Neuronal stem cell (in vitro differentiated cells): ENCODE data around the gene SAMD11.

ENCODE experiments used
- DNase-seq: peaks from one replicate; pipeline ENCODE4 v3.0.0-alpha.2; 2013; ENCODE audit warnings: low spot score
- H2AFZ ChIP-seq: one replicate; pipeline ENCODE4 v1.6.1; 2013; ENCODE audit warnings: mild to moderate bottlenecking, low read length, inconsistent platforms
- H2AK5ac ChIP-seq: 2 replicates; pipeline ENCODE4 v1.6.1; 2013; ENCODE audit warnings: low read depth, mild to moderate bottlenecking, inconsistent platforms, low read length, moderate library complexity, mixed read lengths
- H2BK120ac ChIP-seq: 2 replicates; pipeline ENCODE4 v1.6.1; 2013; ENCODE audit warnings: low read depth, mild to moderate bottlenecking, inconsistent platforms, low read length, moderate library complexity, mixed read lengths
- H2BK12ac ChIP-seq: one replicate; pipeline ENCODE4 v1.6.1; 2013; ENCODE audit warnings: low read length, inconsistent platforms
- H2BK15ac ChIP-seq: 2 replicates; pipeline ENCODE4 v1.6.1; 2013; ENCODE audit warnings: mild to moderate bottlenecking, low read length, inconsistent platforms, mixed read lengths
- H2BK5ac ChIP-seq: one replicate; pipeline ENCODE4 v1.6.1; 2013; ENCODE audit warnings: inconsistent platforms, mild to moderate bottlenecking, low read length, moderate library complexity
- H3K14ac ChIP-seq: one replicate; pipeline ENCODE4 v1.6.1; 2013; ENCODE audit warnings: low read length, inconsistent platforms
- H3K18ac ChIP-seq: 2 replicates; pipeline ENCODE4 v1.6.1; 2013; ENCODE audit warnings: low read length, inconsistent platforms
- H3K23ac ChIP-seq: 2 replicates; pipeline ENCODE4 v1.6.1; 2013; ENCODE audit warnings: low read depth, mild to moderate bottlenecking, mixed read lengths, low read length, inconsistent platforms; ENCODE audit not compliant: poor library complexity
- H3K27ac ChIP-seq: replicated peaks from 3 replicates; pipeline ENCODE4 v1.5.1; 2013; ENCODE audit warnings: low read length, inconsistent platforms
- H3K27me3 ChIP-seq, 3 experiments: 2 replicates each; pipeline ENCODE4 v1.6.1; 2013; ENCODE audit warnings: low read length in 3 of 3, mild to moderate bottlenecking in 2 of 3, inconsistent platforms in 1 of 3, low read depth in 1 of 3, mixed read lengths in 1 of 3, moderate library complexity in 1 of 3; ENCODE audit not compliant: control insufficient read depth in 3 of 3, insufficient read depth in 3 of 3
- H3K36me3 ChIP-seq, 2 donors: replicated peaks in 1 of 2; 2 replicates each; pipeline ENCODE4 v1.6.1; 2013; ENCODE audit warnings: low read length in 2 of 2; ENCODE audit not compliant: control insufficient read depth in 2 of 2, insufficient read depth in 2 of 2
- H3K4ac ChIP-seq: 2 replicates; pipeline ENCODE4 v1.6.1; 2013; ENCODE audit warnings: inconsistent platforms, mild to moderate bottlenecking, low read length, moderate library complexity
- H3K4me1 ChIP-seq, 2 donors: 1 replicate in 1 of 2; 2 replicates in 1 of 2; pipeline ENCODE4 v1.6.1; 2013; ENCODE audit warnings: low read length in 2 of 2, low read depth in 1 of 2; ENCODE audit not compliant: control insufficient read depth in 2 of 2, insufficient read depth in 1 of 2
- H3K4me2 ChIP-seq: one replicate; pipeline ENCODE4 v1.6.1; 2013; ENCODE audit warnings: mild to moderate bottlenecking, low read length, inconsistent platforms; ENCODE audit not compliant: insufficient read depth, poor library complexity, severe bottlenecking
- H3K4me3 ChIP-seq, 2 donors: 2 replicates each; pipeline ENCODE4 v1.5.1; 2013; ENCODE audit warnings: low read length in 2 of 2, mild to moderate bottlenecking in 2 of 2, inconsistent platforms in 1 of 2, moderate library complexity in 1 of 2
- H3K79me1 ChIP-seq: one replicate; pipeline ENCODE4 v1.6.1; 2013; ENCODE audit warnings: low read depth, mild to moderate bottlenecking, inconsistent platforms, low read length, moderate library complexity
- H3K9ac ChIP-seq: one replicate; pipeline ENCODE4 v1.6.1; 2013; ENCODE audit warnings: mild to moderate bottlenecking, low read depth, low read length, inconsistent platforms; ENCODE audit not compliant: poor library complexity
- H3K9me3 ChIP-seq, 2 donors: replicated peaks in 1 of 2; 2 replicates each; pipeline versions ENCODE3 to v1.6.1; 2013; ENCODE audit warnings: low read length in 2 of 2, mild to moderate bottlenecking in 2 of 2, inconsistent platforms in 1 of 2, low read depth in 1 of 2, mixed read lengths in 1 of 2, moderate library complexity in 1 of 2; ENCODE audit not compliant: control insufficient read depth in 2 of 2, insufficient read depth in 1 of 2
- H4K8ac ChIP-seq: one replicate; pipeline ENCODE4 v1.6.1; 2013; ENCODE audit warnings: low read depth, mild to moderate bottlenecking, inconsistent platforms, low read length, moderate library complexity
- H4K91ac ChIP-seq: one replicate; pipeline ENCODE4 v1.6.1; 2013; ENCODE audit warnings: low read length, low read depth, mild to moderate bottlenecking, inconsistent platforms; ENCODE audit not compliant: poor library complexity
- WGBS, 2 donors: extraction: QIAGEN DNeasy Blood & Tissue Kit; methylation state at CpG; one replicate each; pipeline ENCODE4 v1.1.7; 2013; ENCODE audit warnings: missing lambda C conversion rate in 2 of 2, mixed read lengths in 1 of 2; ENCODE audit not compliant: insufficient read length in 2 of 2, insufficient replicate concordance in 1 of 2; ENCODE audit errors: extremely low coverage in 2 of 2; 5-methylcytosine and 5-hydroxymethylcytosine counted together

SAMD11 gene

GRCh38 chr1:923991-924655 lies 400 bp downstream of the SAMD11 start:
- Histone ChIP-seq H3K4me1 (peaks cover 22 to 40% of the 10 kb centered on the region in 2 donors), H2AFZ (peak overlapping the region; percentile 95), H2BK5ac (peak overlapping the region; percentile 39), H3K4me2 (peak overlapping the region; percentile 86), H2BK15ac (no peak overlapping the region), H3K27ac (no peak overlapping the region), H3K36me3 (peaks cover 0 to 2% of the 10 kb centered on the region in 2 donors), H3K9me3 (peaks cover 0 to 4% of the 10 kb centered on the region in 2 donors), H4K91ac (no peak overlapping the region), H2BK120ac (peak overlapping the region; percentile 81), H2AK5ac (peak overlapping the region; percentile 75), H3K4me3 (peak overlapping the region; percentile 38 to 75), H3K18ac (peak overlapping the region; percentile 92), H3K14ac (no peak overlapping the region), H4K8ac (no peak overlapping the region), H3K4ac (no peak overlapping the region), H3K79me1 (peaks cover 2% of the 10 kb centered on the region), H3K27me3 (peaks cover 51 to 91% (median 90%) of the 10 kb centered on the region in 3 experiments), H2BK12ac (no peak overlapping the region), H3K9ac (peak overlapping the region; percentile 60), H3K23ac (peak overlapping the region; percentile 99)
- no peak for DNase-seq
- no CpG with 5 or more reads among the region's 98 CpGs for WGBS, 2 donors

- Histone ChIP-seq H3K4me1 (peaks cover 22 to 38% of the 10 kb centered on the region in 2 donors), H3K79me1 (no peaks in the 10 kb centered on the region), H3K27ac (no peak overlapping the region), H4K8ac (no peak overlapping the region), H2AFZ (peak overlapping the region; percentile 95), H2AK5ac (peak overlapping the region; percentile 75), H2BK5ac (no peak overlapping the region), H3K23ac (peak overlapping the region; percentile 99), H3K27me3 (peaks cover 51 to 93% (median 91%) of the 10 kb centered on the region in 3 experiments), H2BK15ac (peak overlapping the region; percentile 87), H2BK120ac (peak overlapping the region; percentile 81), H3K9ac (peak overlapping the region; percentile 60), H3K9me3 (peaks cover 0 to 4% of the 10 kb centered on the region in 2 donors), H3K4me2 (peak overlapping the region; percentile 86), H3K36me3 (peaks cover 0 to 2% of the 10 kb centered on the region in 2 donors), H4K91ac (no peak overlapping the region), H3K4me3 (peak overlapping the region; percentile 38 to 75), H3K14ac (peak overlapping the region; percentile 94), H3K4ac (no peak overlapping the region), H2BK12ac (peak overlapping the region; percentile 94), H3K18ac (peak overlapping the region; percentile 92)
- WGBS, 2 donors, result no CpG with 5 or more reads among the region's 120 CpGs
- DNase-seq, result no peak
Observed at GRCh38 chr1:924656-925560, 1.2 kb downstream of the SAMD11 start.

GRCh38 chr1:925561-926421 lies 2.1 kb downstream of the SAMD11 start:
- Histone ChIP-seq H3K23ac (peak overlapping the region; percentile 52), H3K9ac (no peak overlapping the region), H3K14ac (peak overlapping the region; percentile 56), H2BK15ac (peak overlapping the region; percentile 87), H2AK5ac (peak overlapping the region; percentile 60), H3K18ac (peak overlapping the region; percentile 90), H3K4ac (no peak overlapping the region), H2BK12ac (no peak overlapping the region), H2BK5ac (peak overlapping the region; percentile 44), H3K79me1 (no peaks in the 10 kb centered on the region), H2BK120ac (peak overlapping the region; percentile 74), H3K27me3 (peaks cover 54 to 93% (median 92%) of the 10 kb centered on the region in 3 experiments), H4K8ac (no peak overlapping the region), H2AFZ (peak overlapping the region; percentile 95), H3K4me3 (no peak overlapping the region), H3K36me3 (peaks cover 0 to 2% of the 10 kb centered on the region in 2 donors), H3K4me1 (peaks cover 14 to 29% of the 10 kb centered on the region in 2 donors), H3K9me3 (peaks cover 0 to 4% of the 10 kb centered on the region in 2 donors), H4K91ac (peak overlapping the region; percentile 72), H3K4me2 (peak overlapping the region; percentile 86), H3K27ac (no peak overlapping the region)
- no peak for DNase-seq
- no CpG with 5 or more reads among the region's 65 CpGs for WGBS, 2 donors
